Glomerular visceral epithelial cell (primary cell): ENCODE data around the gene LRP5.
A peak's percentile ranks its signal among the peaks of the same experiment; 100 is the strongest.

Source experiments
- DNase-seq: peaks from one replicate; pipeline ENCODE4 v3.0.0-alpha.2; 2016; ENCODE audit errors: extremely low spot score

LRP5 gene

GRCh38 chr11:68371171-68372041 is 59.0 kb downstream of the LRP5 start:
- DNase-seq = no peak

GRCh38 chr11:68372114-68372513 is 59.7 kb downstream of the LRP5 start:
- DNase-seq = no peak

DNA sequence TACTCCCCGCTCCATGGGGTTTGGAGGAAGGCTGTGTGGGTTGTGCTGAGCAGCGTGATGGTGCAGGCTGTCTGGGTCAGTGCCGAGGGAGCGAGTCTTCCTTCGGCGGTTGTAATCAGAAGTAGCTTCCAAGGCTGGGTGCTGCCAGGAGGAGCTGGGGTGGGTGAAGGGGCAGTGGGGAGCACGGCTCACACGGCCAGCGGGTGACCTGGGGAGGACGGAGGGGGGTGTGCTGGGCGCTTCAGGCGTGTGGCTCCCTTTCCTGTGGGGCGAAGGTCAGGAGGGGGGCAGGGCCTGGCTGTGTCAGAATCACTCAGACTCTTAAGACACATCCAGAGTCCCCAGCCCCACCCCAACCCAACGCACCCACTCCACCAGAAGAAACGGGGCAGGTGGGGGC is 60.2 kb downstream of the LRP5 start:
- no peak for DNase-seq

DNA sequence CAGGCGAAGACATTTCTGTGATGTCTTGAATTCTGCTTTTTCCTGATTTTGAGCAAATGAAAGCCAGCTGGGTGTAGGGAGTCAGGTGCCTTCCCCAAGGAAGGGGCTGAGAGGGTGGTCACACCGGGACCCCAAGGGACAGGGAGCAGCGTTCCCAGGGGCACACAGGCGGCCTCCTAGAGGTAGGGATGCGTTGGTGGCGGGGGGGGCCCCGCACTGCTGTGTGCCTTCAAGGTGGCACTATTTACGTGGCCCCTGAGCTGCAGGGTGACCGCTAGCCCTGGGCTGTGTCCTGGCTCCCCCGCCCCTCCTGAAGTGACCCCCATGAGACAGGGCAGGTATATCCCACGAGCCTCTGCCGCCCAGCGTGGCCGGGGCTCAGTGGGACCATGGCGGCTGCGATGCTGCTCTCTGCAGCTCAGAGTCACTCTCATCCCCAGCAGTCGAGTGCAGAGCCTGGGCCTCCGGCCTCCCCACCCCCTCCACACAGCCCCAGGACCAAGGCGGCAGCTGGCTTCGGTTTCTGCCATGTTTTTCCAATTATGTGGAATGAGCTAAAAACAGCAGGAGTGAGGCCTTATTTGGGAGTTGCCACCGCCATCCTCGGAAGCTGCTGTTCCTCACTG is 60.9 kb downstream of the LRP5 start:
- DNase-seq = no peak

DNA sequence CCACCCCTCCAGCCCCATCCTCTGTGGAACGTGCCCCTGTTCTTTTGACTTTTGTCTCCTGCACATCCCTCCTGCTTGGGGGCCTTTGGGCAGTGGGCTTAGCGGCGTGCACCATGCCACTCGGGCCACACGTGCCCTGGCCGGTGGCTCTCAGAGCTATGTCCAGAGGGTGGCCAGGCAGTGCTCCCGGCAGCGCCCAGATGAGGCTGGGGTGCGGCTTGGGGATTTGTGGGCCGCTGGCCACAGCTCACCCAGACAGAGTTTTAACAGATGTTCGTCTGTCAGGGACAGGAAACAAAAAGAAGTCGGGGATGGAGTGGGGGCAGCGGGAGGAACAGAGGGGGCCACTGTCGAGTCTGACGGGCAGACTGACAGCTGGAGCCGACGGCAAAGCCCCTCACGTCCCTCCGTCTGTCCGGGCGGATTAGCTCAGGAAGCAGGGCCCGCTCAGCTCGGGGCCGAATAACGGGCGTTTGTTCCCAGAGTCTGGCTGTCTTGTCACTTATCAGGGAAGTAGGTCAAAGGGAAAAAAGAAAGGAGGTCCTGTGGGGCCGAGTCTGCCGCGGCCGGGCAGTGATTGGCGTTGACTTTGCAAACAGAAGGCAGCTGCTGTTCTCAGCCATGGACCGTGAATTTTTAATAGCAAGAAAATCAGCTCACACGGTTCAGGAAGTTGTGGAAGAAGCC is 61.6 kb downstream of the LRP5 start:
- DNase-seq = no peak

- DNase-seq = no peak
These were observed 62.1 kb downstream of the LRP5 start for GRCh38 chr11:68374531-68374930.

- DNase-seq = no peak
These were observed 62.9 kb downstream of the LRP5 start for GRCh38 chr11:68375337-68375736.

DNA sequence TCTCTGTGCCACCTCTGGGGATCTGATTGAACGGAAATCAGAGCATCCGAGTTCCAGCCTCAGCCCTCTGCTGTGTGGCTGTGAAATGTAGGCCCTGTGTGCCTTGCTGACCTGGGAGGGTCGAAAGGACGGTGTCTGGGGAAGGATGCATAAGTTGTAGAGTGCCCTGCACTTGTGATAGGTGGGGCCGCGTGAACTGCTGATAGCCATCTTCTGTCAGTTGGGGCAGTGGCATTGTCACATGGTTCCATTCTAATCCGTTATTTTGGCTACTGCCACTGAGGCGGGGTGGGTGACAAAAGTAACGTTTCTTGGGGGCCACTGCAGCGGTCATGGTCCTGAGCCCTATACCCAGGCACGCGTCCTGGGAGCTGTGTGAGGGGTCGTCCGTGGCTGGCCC is 63.4 kb downstream of the LRP5 start:
- no peak for DNase-seq

GRCh38 chr11:68377389-68377795 is 65.0 kb downstream of the LRP5 start:
- DNase-seq = no peak

GRCh38 chr11:68379206-68379605 is 66.8 kb downstream of the LRP5 start:
- DNase-seq = no peak

DNA sequence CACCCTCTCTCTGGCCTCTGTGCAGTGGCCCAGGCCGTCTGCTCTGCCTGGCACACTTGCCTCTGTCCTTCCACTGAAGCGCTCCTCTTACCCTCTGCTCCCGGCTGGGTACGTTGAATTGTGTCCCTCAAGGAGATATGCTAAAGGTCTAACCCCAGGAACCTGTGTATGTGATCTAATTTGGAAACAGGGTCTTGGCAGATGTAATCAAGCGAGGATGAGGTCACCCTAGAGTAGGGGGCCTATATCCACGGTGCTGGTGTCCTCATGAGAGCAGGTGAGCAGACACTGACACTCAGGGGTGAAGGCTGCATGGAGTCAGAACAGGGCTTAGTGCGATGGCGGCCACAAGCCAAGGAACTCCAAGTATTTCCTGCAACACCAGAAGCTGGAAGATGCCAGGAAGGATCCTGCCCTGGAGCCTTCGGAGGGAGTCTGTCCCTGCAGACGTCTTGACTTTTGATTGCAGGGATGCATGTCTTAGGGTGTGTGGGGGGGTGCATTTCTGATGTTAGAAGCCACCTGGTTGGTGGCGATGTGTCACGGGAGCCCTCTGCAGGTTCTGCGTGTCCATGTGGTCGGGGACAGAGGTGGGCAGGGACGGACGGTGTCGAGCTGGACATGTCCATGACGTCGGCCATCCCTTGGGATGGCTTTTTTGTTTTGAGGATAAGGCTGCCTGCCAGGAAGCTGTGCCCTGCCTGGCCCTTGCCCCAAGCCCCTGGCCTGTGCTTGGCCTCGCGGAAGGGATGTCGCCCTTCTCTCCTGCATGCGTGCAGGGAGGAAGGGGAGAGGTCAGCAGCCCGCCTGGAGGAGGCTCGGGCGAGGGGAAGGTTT is 68.6 kb downstream of the LRP5 start:
- no peak for DNase-seq

- no peak for DNase-seq
These were observed 69.3 kb downstream of the LRP5 start for GRCh38 chr11:68381716-68382115.

- no peak for DNase-seq
These were observed 70.1 kb downstream of the LRP5 start for GRCh38 chr11:68382358-68382998.

DNA sequence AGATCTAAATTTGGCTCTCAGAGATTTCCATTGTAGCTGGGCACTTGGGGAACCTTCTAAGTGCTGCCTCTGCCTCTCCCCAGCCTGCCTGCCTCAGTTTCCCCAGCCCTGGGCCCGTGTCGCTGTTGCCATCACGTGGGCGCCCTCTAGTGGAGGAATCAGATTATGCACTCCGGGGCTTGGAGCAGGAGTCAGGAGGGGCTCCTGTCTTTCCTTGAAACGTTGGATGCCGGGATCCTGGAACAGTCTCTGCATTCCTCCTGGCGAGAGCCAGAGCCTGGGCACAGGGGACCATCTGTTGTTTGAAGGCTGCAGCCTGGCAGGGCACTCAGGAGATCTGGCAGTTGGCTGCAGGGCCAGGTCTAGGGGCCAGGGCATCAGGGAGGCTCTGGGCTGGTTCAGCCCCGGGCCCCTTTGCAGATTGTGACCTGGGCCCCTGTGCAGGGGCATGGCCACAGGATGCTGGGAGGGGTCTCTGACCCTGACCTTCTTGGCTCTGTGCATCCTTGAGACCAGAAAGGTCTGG is 71.6 kb downstream of the LRP5 start:
- peak; percentile 47 for DNase-seq

DNA sequence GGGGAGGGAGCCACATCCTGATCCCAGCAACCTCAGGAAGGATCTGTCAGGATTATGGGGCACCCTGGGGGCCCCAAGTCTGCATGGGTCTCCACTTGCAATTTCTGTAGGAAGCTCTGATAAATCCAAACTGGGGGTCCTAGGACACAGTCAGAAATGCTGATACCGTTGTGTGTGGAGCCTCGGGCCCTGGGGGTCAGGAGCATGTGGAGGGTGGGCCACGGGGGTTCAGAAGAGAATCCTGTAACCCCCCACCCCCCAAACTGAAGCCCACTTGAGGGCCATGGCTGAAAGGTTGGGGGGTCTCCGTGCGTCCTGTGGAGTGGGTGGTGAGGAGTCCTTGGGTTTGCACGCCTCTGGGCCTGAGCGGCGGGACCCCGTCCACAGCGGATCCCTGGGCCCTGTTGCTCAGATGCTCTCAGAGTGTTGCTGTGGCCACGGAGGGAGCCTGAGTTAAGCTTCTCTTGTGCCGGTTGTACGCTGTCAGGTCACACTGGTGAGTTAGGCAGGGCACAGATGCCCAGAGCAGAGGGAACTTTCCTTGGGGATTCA is 72.2 kb downstream of the LRP5 start:
- no peak for DNase-seq

DNA sequence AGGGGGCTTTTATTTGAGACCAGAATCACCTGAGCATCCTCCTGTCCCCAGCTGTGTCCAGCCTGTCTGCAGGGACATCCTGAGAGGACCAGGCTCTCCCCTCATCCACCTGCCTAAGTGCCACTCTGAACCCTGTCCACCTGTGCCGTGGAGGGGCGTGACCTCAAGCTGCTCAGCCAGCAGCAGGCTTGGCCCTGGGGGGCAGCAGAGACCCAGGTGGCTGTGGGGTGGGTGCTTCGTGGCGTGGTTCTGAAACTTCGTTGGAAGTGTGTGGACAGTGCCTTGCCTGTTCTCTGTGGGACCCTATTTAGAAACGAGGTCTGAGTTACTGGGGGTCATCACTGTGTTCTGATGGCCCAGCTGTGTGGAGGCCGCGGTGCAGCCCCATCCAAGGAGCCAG is 72.7 kb downstream of the LRP5 start:
- no peak for DNase-seq

DNA sequence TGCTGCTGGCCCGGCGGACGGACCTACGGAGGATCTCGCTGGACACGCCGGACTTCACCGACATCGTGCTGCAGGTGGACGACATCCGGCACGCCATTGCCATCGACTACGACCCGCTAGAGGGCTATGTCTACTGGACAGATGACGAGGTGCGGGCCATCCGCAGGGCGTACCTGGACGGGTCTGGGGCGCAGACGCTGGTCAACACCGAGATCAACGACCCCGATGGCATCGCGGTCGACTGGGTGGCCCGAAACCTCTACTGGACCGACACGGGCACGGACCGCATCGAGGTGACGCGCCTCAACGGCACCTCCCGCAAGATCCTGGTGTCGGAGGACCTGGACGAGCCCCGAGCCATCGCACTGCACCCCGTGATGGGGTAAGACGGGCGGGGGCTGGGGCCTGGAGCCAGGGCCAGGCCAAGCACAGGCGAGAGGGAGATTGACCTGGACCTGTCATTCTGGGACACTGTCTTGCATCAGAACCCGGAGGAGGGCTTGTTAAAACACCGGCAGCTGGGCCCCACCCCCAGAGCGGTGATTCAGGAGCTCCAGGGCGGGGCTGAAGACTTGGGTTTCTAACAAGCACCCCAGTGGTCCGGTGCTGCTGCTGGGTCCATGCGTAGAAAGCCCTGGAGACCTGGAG is 74.1 kb downstream of the LRP5 start:
- no peak for DNase-seq

DNA sequence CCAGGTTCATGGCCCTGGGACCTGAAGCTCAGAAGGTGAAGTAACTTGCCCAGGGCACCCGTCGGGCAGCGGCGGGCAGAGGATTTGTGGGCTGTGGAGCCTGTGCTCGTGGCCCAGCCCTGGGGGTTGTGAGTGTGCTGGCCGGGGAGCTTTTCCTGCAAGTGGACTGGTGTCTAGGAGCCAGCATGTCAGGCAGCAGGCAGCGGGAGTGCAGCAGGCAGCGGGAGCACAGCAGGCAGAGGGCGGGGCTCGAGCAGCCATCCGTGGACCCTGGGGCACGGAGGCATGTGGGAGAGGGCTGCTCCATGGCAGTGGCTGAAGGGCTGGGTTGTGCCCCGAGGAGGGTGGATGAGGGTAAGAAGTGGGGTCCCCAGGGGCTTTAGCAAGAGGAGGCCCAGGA is 75.4 kb downstream of the LRP5 start:
- no peak for DNase-seq

- no peak for DNase-seq
These were observed 76.3 kb downstream of the LRP5 start for GRCh38 chr11:68388595-68389198.

GRCh38 chr11:68390315-68390714 is 77.9 kb downstream of the LRP5 start:
- no peak for DNase-seq
